ENCODE data around the gene ZFP92.

The ZFP92 gene

GRCh38 chrX:153409414-153410101, 1.7 kb upstream of the ZFP92 start:
- no peak for DNase-seq

GRCh38 chrX:153410373-153410772, 899 bp upstream of the ZFP92 start:
- no peak for DNase-seq

- DNase-seq: no peak
These were observed 401 bp upstream of the ZFP92 start for GRCh38 chrX:153410888-153411254.

GRCh38 chrX:153411988-153412574, 809 bp downstream of the ZFP92 start:
- DNase-seq: peak; percentile 19

- DNase-seq: no peak
These were observed 1.8 kb downstream of the ZFP92 start for GRCh38 chrX:153412746-153413720.

GRCh38 chrX:153413731-153414130, 2.5 kb downstream of the ZFP92 start:
- no peak for DNase-seq

- DNase-seq: no peak
These were observed 3.7 kb downstream of the ZFP92 start for GRCh38 chrX:153414856-153415510.

- DNase-seq: no peak
These were observed 5.6 kb downstream of the ZFP92 start for GRCh38 chrX:153416781-153417450.

- DNase-seq: no peak
These were observed 6.4 kb downstream of the ZFP92 start for GRCh38 chrX:153417637-153418036.

GRCh38 chrX:153420851-153421599, 9.8 kb downstream of the ZFP92 start:
- DNase-seq: no peak

- no peak for DNase-seq
These were observed 10.6 kb downstream of the ZFP92 start for GRCh38 chrX:153421856-153422255.

GRCh38 chrX:153423652-153424051, 12.4 kb downstream of the ZFP92 start:
- DNase-seq: no peak

GRCh38 chrX:153426204-153426603, 14.9 kb downstream of the ZFP92 start:
- no peak for DNase-seq

- no peak for DNase-seq
These were observed 19.5 kb downstream of the ZFP92 start for GRCh38 chrX:153430796-153431195.

- no peak for DNase-seq
These were observed 21.9 kb downstream of the ZFP92 start for GRCh38 chrX:153433161-153433680.

GRCh38 chrX:153433781-153434285, 22.6 kb downstream of the ZFP92 start:
- DNase-seq: no peak

GRCh38 chrX:153434801-153435200, 23.5 kb downstream of the ZFP92 start:
- DNase-seq: no peak

GRCh38 chrX:153435845-153436244, 24.6 kb downstream of the ZFP92 start:
- DNase-seq: no peak

GRCh38 chrX:153438532-153438931, 27.3 kb downstream of the ZFP92 start:
- no peak for DNase-seq

- no peak for DNase-seq
These were observed 28.7 kb downstream of the ZFP92 start for GRCh38 chrX:153439977-153440376.

GRCh38 chrX:153440556-153441135, 29.4 kb downstream of the ZFP92 start:
- DNase-seq: no peak
